Spinal cord (tissue), 10 donors: ENCODE results near the gene SURF1. TPM values are rescaled to one million over a fixed set of nuclear protein-coding genes. Genes with fewer than 3 reads are reported as not detected.
A peak's percentile ranks its signal among the peaks of the same experiment; 100 is the strongest.

Experiments used
- DNase-seq, 6 donors: peaks; one replicate each; pipeline versions ENCODE4 v3.0.0 to v3.0.0-alpha.2; 2013 to 2015; ENCODE audit warnings: low spot score in 6 of 6, low read depth in 4 of 6
- H3K27ac ChIP-seq: one replicate; pipeline ENCODE4 v1.5.1; 2013; ENCODE audit warnings: low read depth, low read length, control low read depth
- H3K27me3 ChIP-seq: one replicate; pipeline ENCODE4 v1.6.1; 2013; ENCODE audit warnings: low read length; ENCODE audit not compliant: control insufficient read depth, insufficient read depth
- H3K36me3 ChIP-seq: one replicate; pipeline ENCODE4 v1.6.1; 2013; ENCODE audit warnings: low read length; ENCODE audit not compliant: control insufficient read depth, insufficient read depth
- H3K4me1 ChIP-seq: one replicate; pipeline ENCODE4 v1.6.1; 2013; ENCODE audit warnings: low read length; ENCODE audit not compliant: control insufficient read depth, insufficient read depth
- H3K4me3 ChIP-seq: one replicate; pipeline ENCODE4 v1.5.1; 2013; ENCODE audit warnings: low read depth, low read length, control low read depth
- H3K9me3 ChIP-seq: one replicate; pipeline ENCODE4 v1.6.1; 2013; ENCODE audit warnings: low read length; ENCODE audit not compliant: control insufficient read depth, insufficient read depth
- WGBS: methylation state at CpG from one replicate; pipeline ENCODE4 v1.1.5; 2013; ENCODE audit warnings: missing lambda C conversion rate; ENCODE audit not compliant: insufficient coverage; 5-methylcytosine and 5-hydroxymethylcytosine counted together
- polyA plus RNA-seq, 2 donors: library from polyadenylated mRNA; unstranded; fragments of 120-200 nt; gene quantifications; one replicate each; pipeline ENCODE4 v1.2.1, GENCODE V29; 2013; ENCODE audit not compliant: insufficient read length in 2 of 2
- total RNA-seq, 2 donors: library from RNA; depleted of rRNA in 1 of 2; stranded (reverse); fragments of 120-200 nt in 1 of 2; fragments of >200 nt in 1 of 2; gene quantifications; one replicate each; pipeline versions ENCODE4 v1.2.3 to v1.2.4, GENCODE V29; 2013 to 2014
- donor health status: healthy.

The SURF1 gene
- total and polyA plus RNA-seq, 4 donors: 14.7 to 39.1 (median 34.7) TPM

GRCh38 chr9:133368249-133368881 lies 12.1 kb upstream of the SURF1 start:
- no peaks in the 10 kb centered on the region for H3K9me3 ChIP-seq
- no peak overlapping the region for H3K27ac ChIP-seq
- WGBS: 69% methylated on average over 10 of the region's 18 CpGs
- H3K36me3 ChIP-seq: peaks cover 81% of the 10 kb centered on the region
- DNase-seq: peak in 2 of 6 donors; percentile 34 to 76
- H3K4me3 ChIP-seq: no peak overlapping the region
- H3K27me3 ChIP-seq: no peaks in the 10 kb centered on the region
- H3K4me1 ChIP-seq: peaks cover 39% of the 10 kb centered on the region

- WGBS: 91% methylated on average over 10 of the region's 10 CpGs
- Histone ChIP-seq H3K9me3 (no peaks in the 10 kb centered on the region), H3K27ac (no peak overlapping the region), H3K36me3 (peaks cover 81% of the 10 kb centered on the region), H3K4me1 (peaks cover 35% of the 10 kb centered on the region), H3K4me3 (no peak overlapping the region), H3K27me3 (no peaks in the 10 kb centered on the region)
- no peak for DNase-seq
These were observed 11.5 kb upstream of the SURF1 start for GRCh38 chr9:133367778-133368177.

- peaks cover 32% of the 10 kb centered on the region for H3K4me1 ChIP-seq
- H3K4me3 ChIP-seq: no peak overlapping the region
- H3K36me3 ChIP-seq: peaks cover 83% of the 10 kb centered on the region
- no peak overlapping the region for H3K27ac ChIP-seq
- H3K27me3 ChIP-seq: no peaks in the 10 kb centered on the region
- DNase-seq: no peak
- WGBS: 94% methylated on average over 22 of the region's 22 CpGs
- H3K9me3 ChIP-seq: no peaks in the 10 kb centered on the region
These were observed 10.9 kb upstream of the SURF1 start for GRCh38 chr9:133367221-133367620.

- H3K27me3 ChIP-seq: no peaks in the 10 kb centered on the region
- 92% methylated on average over 5 of the region's 11 CpGs for WGBS
- no peak overlapping the region for H3K27ac ChIP-seq
- H3K4me1 ChIP-seq: peaks cover 24% of the 10 kb centered on the region
- peaks cover 84% of the 10 kb centered on the region for H3K36me3 ChIP-seq
- no peaks in the 10 kb centered on the region for H3K9me3 ChIP-seq
- no peak overlapping the region for H3K4me3 ChIP-seq
- DNase-seq: no peak
These were observed 10.1 kb upstream of the SURF1 start for GRCh38 chr9:133366435-133366834.

- no peaks in the 10 kb centered on the region for H3K27me3 ChIP-seq
- H3K4me3 ChIP-seq: no peak overlapping the region
- peaks cover 21% of the 10 kb centered on the region for H3K4me1 ChIP-seq
- peaks cover 97% of the 10 kb centered on the region for H3K36me3 ChIP-seq
- H3K27ac ChIP-seq: no peak overlapping the region
- 95% methylated on average over 14 of the region's 15 CpGs for WGBS
- DNase-seq: no peak
- H3K9me3 ChIP-seq: no peaks in the 10 kb centered on the region
These were observed 6.2 kb upstream of the SURF1 start for GRCh38 chr9:133362359-133363044.

- Histone ChIP-seq H3K4me3 (no peak overlapping the region), H3K4me1 (peaks cover 30% of the 10 kb centered on the region), H3K27me3 (no peaks in the 10 kb centered on the region), H3K27ac (no peak overlapping the region), H3K36me3 (peaks cover 90% of the 10 kb centered on the region), H3K9me3 (no peaks in the 10 kb centered on the region)
- DNase-seq: no peak
- WGBS: 91% methylated on average over 11 of the region's 13 CpGs
These were observed 5.3 kb upstream of the SURF1 start for GRCh38 chr9:133361507-133362092.

GRCh38 chr9:133360400-133361393 lies 4.4 kb upstream of the SURF1 start:
- WGBS: 85% methylated on average over 17 of the region's 21 CpGs
- H3K4me3 ChIP-seq: no peak overlapping the region
- no peaks in the 10 kb centered on the region for H3K27me3 ChIP-seq
- DNase-seq: no peak
- peaks cover 34% of the 10 kb centered on the region for H3K4me1 ChIP-seq
- H3K9me3 ChIP-seq: no peaks in the 10 kb centered on the region
- peaks cover 82% of the 10 kb centered on the region for H3K36me3 ChIP-seq
- no peak overlapping the region for H3K27ac ChIP-seq

- Histone ChIP-seq H3K4me3 (no peak overlapping the region), H3K4me1 (peaks cover 44% of the 10 kb centered on the region), H3K36me3 (peaks cover 76% of the 10 kb centered on the region), H3K27me3 (no peaks in the 10 kb centered on the region), H3K27ac (no peak overlapping the region), H3K9me3 (no peaks in the 10 kb centered on the region)
- peak in 1 of 6 donors; percentile 14 for DNase-seq
- WGBS: 77% methylated on average over 17 of the region's 20 CpGs
These were observed 3.3 kb upstream of the SURF1 start for GRCh38 chr9:133359399-133360175.

- H3K27ac ChIP-seq: no peak overlapping the region
- H3K4me3 ChIP-seq: peak overlapping the region; percentile 68
- no peak for DNase-seq
- WGBS: 87% methylated on average over 14 of the region's 14 CpGs
- H3K9me3 ChIP-seq: no peaks in the 10 kb centered on the region
- peaks cover 44% of the 10 kb centered on the region for H3K4me1 ChIP-seq
- peaks cover 71% of the 10 kb centered on the region for H3K36me3 ChIP-seq
- H3K27me3 ChIP-seq: no peaks in the 10 kb centered on the region
These were observed 1.4 kb upstream of the SURF1 start for GRCh38 chr9:133357656-133358055.
